ENCODE data around the gene SLC41A3.
"Not testable (repeated sequence)": the region's sequence is repeated elsewhere in the genome, so short reads cannot be mapped to it uniquely, and the experiment has no call there.

The SLC41A3 gene

DNA sequence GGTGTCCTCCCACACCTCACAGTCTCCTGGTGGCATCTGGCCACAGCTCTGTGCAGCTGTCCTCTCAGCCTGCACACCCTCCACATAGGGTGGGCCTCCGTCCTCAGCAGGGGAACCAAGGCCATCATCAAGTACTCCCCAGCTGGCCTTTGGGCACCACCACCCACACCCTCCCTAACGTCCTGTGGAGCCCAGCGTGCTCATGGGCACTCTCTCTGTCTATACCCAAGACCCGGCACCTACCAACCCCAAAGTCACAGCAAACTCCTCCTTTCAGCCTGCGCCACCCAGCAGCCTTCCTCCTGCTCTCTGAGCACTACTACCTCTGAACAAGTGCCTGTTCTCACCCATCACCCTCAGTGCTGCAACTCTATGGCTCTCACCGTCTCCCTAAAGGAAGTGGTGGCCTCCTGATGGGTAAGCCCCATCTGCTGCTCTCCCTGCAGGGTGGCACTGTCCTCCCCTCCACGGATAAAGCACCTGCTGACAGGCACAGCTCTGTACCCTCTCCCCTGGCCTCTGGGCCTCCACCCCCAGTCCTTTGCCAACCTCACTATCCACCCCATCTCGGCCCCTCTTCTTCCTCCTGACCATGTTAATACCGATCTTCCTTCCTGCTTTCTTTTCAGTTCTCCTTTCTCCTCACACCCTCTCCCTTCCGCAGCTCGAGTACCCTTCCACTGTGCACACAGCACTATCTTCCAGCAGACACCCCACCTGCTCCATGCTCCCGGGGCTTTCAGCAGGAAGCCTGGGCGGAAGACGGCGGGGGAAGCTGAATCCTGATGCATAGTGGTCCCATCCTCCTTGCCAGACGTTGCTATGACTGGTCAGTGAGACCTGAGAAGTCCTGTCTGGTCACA, 31.5 kb downstream of the SLC41A3 start:
- no peak for TF ChIP-seq ZNF274 (IDR thresholded peaks at IDR 0.05; ENCODE audit: low read depth, low read length)
- no peak overlapping the region for H3K4me3 ChIP-seq (ENCODE audit: low read length)

GRCh38 chr3:126051741-126052140, 32.2 kb downstream of the SLC41A3 start:
- TF ChIP-seq ZNF274 (IDR thresholded peaks at IDR 0.05; ENCODE audit: low read depth, low read length): no peak
- H3K4me3 ChIP-seq (ENCODE audit: low read length): no peak overlapping the region

GRCh38 chr3:126051234-126051633, 32.7 kb downstream of the SLC41A3 start:
- TF ChIP-seq ZNF274 (IDR thresholded peaks at IDR 0.05; ENCODE audit: low read depth, low read length): no peak
- no peak overlapping the region for H3K4me3 ChIP-seq (ENCODE audit: low read length)

DNA sequence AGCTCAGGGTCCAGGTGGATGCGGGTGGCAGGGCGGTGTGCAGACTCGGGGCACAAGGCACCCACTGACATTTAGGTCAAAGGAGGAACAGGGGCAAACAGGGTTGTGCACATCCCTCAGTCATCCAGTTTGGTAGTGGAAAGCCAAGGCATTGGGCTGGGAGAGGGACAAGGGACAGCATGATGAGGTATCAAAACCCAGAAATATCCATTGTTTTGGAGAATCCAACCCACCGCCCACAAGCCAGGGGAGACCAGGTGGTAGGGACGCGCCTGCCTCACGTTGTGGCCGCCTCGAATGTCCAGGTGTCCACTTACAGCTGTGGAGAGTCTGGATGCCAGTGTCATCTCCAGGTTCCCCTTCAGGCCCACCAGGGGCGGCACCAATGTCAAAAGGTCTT, 33.3 kb downstream of the SLC41A3 start:
- no peak for TF ChIP-seq ZNF274 (IDR thresholded peaks at IDR 0.05; ENCODE audit: low read depth, low read length)
- H3K4me3 ChIP-seq (ENCODE audit: low read length): no peak overlapping the region

- no peak for TF ChIP-seq ZNF274 (IDR thresholded peaks at IDR 0.05; ENCODE audit: low read depth, low read length)
- H3K4me3 ChIP-seq (ENCODE audit: low read length): no peak overlapping the region
Measured at GRCh38 chr3:126050050-126050392, 33.9 kb downstream of the SLC41A3 start.

DNA sequence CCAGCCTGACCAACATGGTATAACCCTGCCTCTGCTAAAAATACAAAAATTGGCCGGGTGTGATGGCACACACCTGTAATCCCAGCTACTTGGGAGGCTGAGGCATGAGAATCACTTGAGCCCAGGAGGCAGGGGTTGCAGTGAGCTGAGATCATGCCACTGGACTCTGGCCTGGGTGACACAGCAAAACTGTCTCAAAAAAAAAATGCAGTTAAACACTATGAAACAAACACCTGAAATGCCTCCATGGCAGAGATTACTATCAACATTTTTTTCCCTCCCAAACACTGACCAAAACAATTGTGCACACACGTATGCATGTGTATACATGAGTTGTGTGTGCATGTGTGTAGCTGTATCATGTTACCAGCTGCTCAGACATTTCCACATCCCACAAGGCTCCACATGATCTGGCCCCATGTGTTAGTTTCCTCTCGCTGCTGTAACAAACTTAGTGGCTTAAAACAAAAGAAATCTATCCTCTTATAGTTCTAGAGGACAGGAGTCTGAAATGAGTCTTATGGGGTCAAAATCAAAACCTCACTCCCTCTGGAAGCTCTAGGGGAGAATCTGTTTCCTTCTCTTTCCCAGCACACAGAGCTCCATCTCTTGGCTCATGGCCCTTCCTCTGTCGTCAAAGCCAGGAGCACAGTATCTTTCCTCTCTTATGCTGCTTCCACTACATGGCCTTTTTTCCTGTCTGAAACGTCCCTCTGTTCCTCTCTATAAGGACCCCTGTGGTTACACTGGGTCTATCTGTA, 34.5 kb downstream of the SLC41A3 start:
- TF ChIP-seq ZNF274 (IDR thresholded peaks at IDR 0.05; ENCODE audit: low read depth, low read length): no peak
- no peak overlapping the region for H3K4me3 ChIP-seq (ENCODE audit: low read length)

DNA sequence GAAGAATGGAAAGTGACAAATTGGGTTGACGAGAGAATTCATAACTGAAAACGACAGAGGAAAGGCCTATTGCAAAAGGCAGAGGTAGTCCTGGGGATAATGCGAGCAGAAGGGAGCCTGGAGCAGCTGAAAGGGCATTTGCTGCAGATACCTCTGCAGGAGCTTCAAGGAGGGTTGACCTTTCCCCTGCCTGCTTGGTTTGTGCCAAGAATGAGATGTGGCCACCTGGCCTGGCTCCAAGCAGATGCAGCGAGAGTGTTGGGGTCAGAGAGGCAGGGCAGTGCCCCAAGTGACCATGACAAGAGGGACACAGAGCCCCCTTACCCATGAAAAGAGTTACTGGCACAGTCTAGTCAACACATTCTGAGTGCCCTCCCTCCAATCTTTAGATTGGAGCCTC, 43.5 kb downstream of the SLC41A3 start:
- no peak for TF ChIP-seq ZNF274 (IDR thresholded peaks at IDR 0.05; ENCODE audit: low read depth, low read length)
- no peak overlapping the region for H3K4me3 ChIP-seq (ENCODE audit: low read length)

DNA sequence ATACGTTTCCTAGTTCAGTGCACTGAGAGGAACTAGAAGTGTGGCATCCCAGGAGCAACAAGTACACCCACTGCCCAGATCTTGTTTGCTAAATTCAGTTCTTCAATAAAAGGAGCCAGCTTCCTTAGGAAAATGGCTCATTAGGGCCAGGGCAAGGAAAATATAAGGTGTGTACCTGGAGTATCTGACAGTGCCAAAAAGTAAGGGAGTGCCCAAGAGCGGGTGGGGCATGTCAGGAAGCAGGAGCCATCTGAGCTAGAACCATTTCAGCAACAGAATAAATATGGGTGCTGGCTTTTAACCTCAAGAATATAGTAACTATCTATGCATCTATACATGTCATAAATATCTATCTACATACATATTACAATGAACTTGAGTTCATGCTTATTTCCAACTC, 44.1 kb downstream of the SLC41A3 start:
- no peak for TF ChIP-seq ZNF274 (IDR thresholded peaks at IDR 0.05; ENCODE audit: low read depth, low read length)
- no peak overlapping the region for H3K4me3 ChIP-seq (ENCODE audit: low read length)

DNA sequence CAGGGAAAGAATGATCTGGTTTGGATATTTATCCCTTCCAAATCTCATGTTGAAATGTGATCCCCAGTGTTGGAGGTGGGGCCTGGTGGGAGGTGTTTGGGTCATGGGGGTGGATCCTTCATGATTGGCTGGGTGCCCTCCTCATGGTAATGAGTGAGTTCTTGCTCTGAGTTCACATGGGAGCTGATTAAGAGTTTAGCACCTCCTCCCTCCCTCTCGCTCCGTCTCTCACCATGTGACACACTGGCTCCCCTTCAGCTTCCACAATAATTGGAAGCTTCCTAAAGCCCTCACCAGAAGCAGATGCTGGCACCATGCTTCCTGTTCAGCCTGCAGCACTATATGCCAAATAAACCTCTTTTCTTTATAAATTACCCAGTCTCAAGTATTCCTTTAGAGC, 45.1 kb downstream of the SLC41A3 start:
- H3K4me3 ChIP-seq (ENCODE audit: low read length): not testable (repeated sequence)

- no peak overlapping the region for H3K4me3 ChIP-seq (ENCODE audit: low read length)
Measured at GRCh38 chr3:126036056-126036549, 47.8 kb downstream of the SLC41A3 start.

GRCh38 chr3:126035362-126036050, 48.4 kb downstream of the SLC41A3 start:
- no peak overlapping the region for H3K4me3 ChIP-seq (ENCODE audit: low read length)
- no peak for TF ChIP-seq ZNF274 (IDR thresholded peaks at IDR 0.05; ENCODE audit: low read depth, low read length)

More at GRCh38 chr3:126036056-126036549, 47.8 kb downstream of the SLC41A3 start:
- TF ChIP-seq ZNF274 (IDR thresholded peaks at IDR 0.05; ENCODE audit: low read depth, low read length): no peak

- no peak overlapping the region for H3K4me3 ChIP-seq (ENCODE audit: low read length)
- no peak for TF ChIP-seq ZNF274 (IDR thresholded peaks at IDR 0.05; ENCODE audit: low read depth, low read length)
Measured at GRCh38 chr3:126034481-126035361, 49.2 kb downstream of the SLC41A3 start.

DNA sequence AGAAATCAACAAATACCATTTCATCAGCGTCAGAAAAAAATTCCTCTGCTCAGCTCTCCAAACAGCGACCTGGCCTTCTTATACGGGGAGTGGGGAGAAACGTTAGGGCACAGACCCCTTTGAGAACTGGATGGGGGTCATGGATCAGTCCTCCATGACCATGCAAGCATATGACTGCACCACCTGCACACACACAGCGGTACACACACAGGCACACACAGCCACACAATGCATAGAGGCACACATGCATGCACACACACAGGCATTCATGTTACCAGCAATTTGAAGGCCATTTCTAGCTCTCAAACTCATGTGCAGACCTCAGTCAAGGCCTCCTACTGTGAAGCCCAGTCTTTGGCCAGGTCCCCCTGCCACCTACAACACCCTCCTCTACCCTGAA, 50.2 kb downstream of the SLC41A3 start:
- no peak for TF ChIP-seq ZNF274 (IDR thresholded peaks at IDR 0.05; ENCODE audit: low read depth, low read length)
- no peak overlapping the region for H3K4me3 ChIP-seq (ENCODE audit: low read length)
